Ishikawa (cell line): ENCODE results near the gene PRSS22.

Experiments used
- CEBPB ChIP-seq: IDR thresholded peaks from 2 replicates; pipeline ENCODE4 v1.6.1; 2012
- CREB1 ChIP-seq: IDR thresholded peaks from 2 replicates; pipeline ENCODE4 v1.6.1; 2012; ENCODE audit warnings: low read depth
- EGR1 ChIP-seq: IDR thresholded peaks from 2 replicates; pipeline ENCODE4 v1.6.1; 2012
- EP300 ChIP-seq: IDR thresholded peaks from 2 replicates; pipeline ENCODE4 v1.6.1; 2012; ENCODE audit warnings: borderline replicate concordance
- FOXM1 ChIP-seq: IDR thresholded peaks from 2 replicates; pipeline ENCODE4 v1.6.1; 2012; ENCODE audit warnings: low read depth, borderline replicate concordance
- NFIC ChIP-seq: IDR thresholded peaks from 2 replicates; pipeline ENCODE4 v1.6.1; 2012
- RAD21 ChIP-seq: IDR thresholded peaks from 2 replicates; pipeline ENCODE4 v1.6.1; 2012; ENCODE audit warnings: low read depth
- TAF1 ChIP-seq: IDR thresholded peaks from 2 replicates; pipeline ENCODE4 v1.6.1; 2012; ENCODE audit warnings: low read depth, mild to moderate bottlenecking
- TCF12 ChIP-seq: IDR thresholded peaks from 2 replicates; pipeline ENCODE4 v1.6.1; 2012; ENCODE audit warnings: low read depth
- TEAD4 ChIP-seq: IDR thresholded peaks from 2 replicates; pipeline ENCODE4 v1.6.1; 2012
- USF1 ChIP-seq: IDR thresholded peaks from 2 replicates; pipeline ENCODE4 v1.6.1; 2012
- YY1 ChIP-seq: IDR thresholded peaks from 2 replicates; pipeline ENCODE4 v1.6.1; 2012; ENCODE audit warnings: low read depth
- ZBTB7A ChIP-seq: IDR thresholded peaks from 2 replicates; pipeline ENCODE4 v1.6.1; 2012; ENCODE audit warnings: low read depth
- TF ChIP-seq, protein P1 (sequence below): IDR thresholded peaks from 2 replicates; pipeline ENCODE4 v1.6.1; 2012
- TF ChIP-seq, protein P2 (sequence below): IDR thresholded peaks from 2 replicates; pipeline ENCODE4 v1.6.1; 2012; ENCODE audit warnings: low read depth, mild to moderate bottlenecking

Gene PRSS22

DNA sequence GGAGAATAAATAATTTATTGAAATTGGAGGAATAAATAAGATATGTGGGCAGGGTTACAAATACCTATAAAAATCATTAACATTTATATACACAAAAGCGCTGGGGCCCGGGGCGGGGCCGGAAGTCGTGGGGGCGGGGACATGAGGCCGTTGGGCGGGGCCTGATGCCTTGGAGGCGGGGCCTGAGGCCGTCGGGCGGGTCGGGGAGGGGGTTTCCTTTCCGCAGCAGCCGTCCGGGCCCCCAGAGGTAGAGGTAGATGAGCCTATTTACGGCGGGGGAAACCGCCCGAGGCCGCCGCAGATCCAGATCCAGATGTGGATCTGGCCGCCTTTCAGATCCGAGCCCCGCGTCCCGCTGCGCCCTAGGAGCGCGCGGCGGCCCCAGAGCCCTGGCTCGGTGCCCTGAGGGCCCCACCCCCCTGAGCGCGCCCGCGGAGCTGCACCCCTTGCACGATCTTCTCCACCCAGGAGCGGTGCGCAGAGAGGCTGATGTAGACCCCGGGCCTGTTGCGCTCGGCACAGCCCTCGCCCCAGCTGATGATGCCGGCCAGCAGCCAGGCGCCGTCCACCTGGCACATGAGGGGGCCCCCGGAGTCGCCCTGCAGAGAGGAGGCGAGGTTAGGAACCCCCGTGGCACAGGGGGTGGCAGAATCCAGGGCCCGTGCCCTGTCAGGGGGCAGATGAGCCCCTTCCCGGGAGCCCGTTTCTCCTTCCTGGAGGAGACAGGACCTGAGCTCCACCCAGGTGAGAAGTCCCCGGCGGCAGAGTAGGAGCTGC is 5.1 kb downstream of the PRSS22 start:
- TF ChIP-seq EGR1 = no peak
- no peak for TF ChIP-seq EP300
- TF ChIP-seq, protein P1, sequence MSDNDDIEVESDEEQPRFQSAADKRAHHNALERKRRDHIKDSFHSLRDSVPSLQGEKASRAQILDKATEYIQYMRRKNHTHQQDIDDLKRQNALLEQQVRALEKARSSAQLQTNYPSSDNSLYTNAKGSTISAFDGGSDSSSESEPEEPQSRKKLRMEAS = no peak
- TF ChIP-seq ZBTB7A = no peak
- TF ChIP-seq YY1 = no peak
- TF ChIP-seq FOXM1 = no peak
- TF ChIP-seq NFIC = no peak
- no peak for TF ChIP-seq CEBPB
- no peak for TF ChIP-seq TEAD4
- no peak for TF ChIP-seq CREB1
- TF ChIP-seq USF1 = no peak

DNA sequence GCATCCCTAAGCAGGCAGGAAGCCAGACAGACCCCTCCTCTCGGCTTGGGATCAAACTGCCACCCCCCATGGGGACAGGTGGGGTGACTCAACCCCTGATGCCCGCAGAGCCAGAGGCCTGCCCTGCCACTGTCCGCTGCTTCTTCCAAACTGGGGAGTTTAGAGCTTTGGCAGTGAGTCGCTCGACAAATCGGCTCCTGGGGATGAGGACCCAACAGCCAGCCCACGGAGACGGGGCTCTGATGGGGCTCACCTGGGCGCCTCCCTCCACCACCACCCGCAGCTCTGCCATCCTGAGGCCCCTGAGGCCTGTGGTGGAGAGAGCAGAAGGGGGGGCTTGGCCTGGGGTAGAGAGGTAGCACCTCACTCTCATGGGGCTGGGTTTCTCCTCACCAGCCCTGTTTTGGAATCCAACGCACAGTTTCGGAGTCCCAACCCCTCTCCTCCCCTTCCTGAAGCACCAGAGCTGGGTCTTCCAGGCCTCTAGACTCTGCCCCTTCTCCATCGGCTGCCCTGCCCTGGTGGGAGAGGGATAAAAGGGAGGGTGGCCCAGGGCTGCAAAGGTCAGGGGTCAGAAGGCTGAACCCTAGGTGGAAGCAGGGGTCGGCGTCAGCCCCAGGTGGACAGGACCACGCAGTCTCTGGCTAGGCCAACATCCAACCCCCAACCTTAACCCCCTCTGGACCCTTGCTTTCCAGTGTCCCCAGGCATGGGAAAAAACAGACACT is 5.8 kb downstream of the PRSS22 start:
- TF ChIP-seq USF1 = no peak
- no peak for TF ChIP-seq EP300
- no peak for TF ChIP-seq FOXM1
- TF ChIP-seq NFIC = no peak
- TF ChIP-seq TEAD4 = no peak

GRCh38 chr16:2848933-2849725 is 8.8 kb downstream of the PRSS22 start:
- no peak for TF ChIP-seq CREB1
- TF ChIP-seq ZBTB7A = no peak
- TF ChIP-seq, protein P1 = no peak
- TF ChIP-seq TCF12 = no peak
- no peak for TF ChIP-seq EGR1
- TF ChIP-seq USF1 = no peak
- TF ChIP-seq TAF1 = no peak
- TF ChIP-seq, protein P2, sequence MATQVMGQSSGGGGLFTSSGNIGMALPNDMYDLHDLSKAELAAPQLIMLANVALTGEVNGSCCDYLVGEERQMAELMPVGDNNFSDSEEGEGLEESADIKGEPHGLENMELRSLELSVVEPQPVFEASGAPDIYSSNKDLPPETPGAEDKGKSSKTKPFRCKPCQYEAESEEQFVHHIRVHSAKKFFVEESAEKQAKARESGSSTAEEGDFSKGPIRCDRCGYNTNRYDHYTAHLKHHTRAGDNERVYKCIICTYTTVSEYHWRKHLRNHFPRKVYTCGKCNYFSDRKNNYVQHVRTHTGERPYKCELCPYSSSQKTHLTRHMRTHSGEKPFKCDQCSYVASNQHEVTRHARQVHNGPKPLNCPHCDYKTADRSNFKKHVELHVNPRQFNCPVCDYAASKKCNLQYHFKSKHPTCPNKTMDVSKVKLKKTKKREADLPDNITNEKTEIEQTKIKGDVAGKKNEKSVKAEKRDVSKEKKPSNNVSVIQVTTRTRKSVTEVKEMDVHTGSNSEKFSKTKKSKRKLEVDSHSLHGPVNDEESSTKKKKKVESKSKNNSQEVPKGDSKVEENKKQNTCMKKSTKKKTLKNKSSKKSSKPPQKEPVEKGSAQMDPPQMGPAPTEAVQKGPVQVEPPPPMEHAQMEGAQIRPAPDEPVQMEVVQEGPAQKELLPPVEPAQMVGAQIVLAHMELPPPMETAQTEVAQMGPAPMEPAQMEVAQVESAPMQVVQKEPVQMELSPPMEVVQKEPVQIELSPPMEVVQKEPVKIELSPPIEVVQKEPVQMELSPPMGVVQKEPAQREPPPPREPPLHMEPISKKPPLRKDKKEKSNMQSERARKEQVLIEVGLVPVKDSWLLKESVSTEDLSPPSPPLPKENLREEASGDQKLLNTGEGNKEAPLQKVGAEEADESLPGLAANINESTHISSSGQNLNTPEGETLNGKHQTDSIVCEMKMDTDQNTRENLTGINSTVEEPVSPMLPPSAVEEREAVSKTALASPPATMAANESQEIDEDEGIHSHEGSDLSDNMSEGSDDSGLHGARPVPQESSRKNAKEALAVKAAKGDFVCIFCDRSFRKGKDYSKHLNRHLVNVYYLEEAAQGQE = no peak
- no peak for TF ChIP-seq TEAD4
- no peak for TF ChIP-seq YY1
- no peak for TF ChIP-seq FOXM1
- TF ChIP-seq CEBPB = no peak
- TF ChIP-seq NFIC = no peak
- no peak for TF ChIP-seq RAD21

GRCh38 chr16:2846511-2847310 is 11.3 kb downstream of the PRSS22 start:
- TF ChIP-seq EGR1 (no peak), TEAD4 (no peak), USF1 (no peak), TCF12 (no peak), CREB1 (no peak), CEBPB (no peak)
- TF ChIP-seq, protein P1 = no peak

DNA sequence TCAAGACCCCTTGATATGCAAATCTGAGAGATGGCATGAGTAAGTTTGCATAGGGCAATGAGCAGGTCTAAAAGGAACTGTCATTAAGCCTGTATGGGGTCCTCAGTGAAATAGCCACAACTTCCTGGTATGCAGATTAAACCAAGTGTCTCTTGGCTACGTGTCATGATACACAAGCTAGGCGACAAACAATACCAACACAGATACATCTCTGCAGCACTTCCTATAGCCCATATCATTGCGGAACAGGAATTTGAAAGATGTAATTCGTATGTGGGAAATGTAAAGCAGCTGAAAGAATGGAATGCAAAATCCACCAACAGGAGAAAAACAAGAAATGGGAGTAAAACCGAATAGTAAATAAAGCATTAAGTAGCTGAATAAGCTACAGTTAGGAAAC is 12.9 kb downstream of the PRSS22 start:
- no peak for TF ChIP-seq CEBPB
